HG02763 (cell line): Measurements from ENCODE around the gene PLA2G12B.
"Not testable (repeated sequence)": the region's sequence is repeated elsewhere in the genome, so short reads cannot be mapped to it uniquely, and the experiment has no call there.

Source experiments
- ATAC-seq: cut with Tn5 transposase; IDR thresholded peaks from one replicate; pipeline ENCODE4 v1.9.1; 2021; ENCODE audit warnings: mild to moderate bottlenecking, moderate library complexity; ENCODE audit not compliant: unreplicated experiment

The PLA2G12B gene

GRCh38 chr10:72954596-72955554, at the start of gene PLA2G12B:
Gene PLA2G12B, minus strand, starts transcription at chr10:72954806. Its CDS starts 121 bp downstream, at chr10:72954685.
- no peak for ATAC-seq

GRCh38 chr10:73003822-73004221, 49.2 kb upstream of the PLA2G12B start:
- no peak for ATAC-seq

- no peak for ATAC-seq
Observed at GRCh38 chr10:73000973-73001372, 46.4 kb upstream of the PLA2G12B start.

GRCh38 chr10:72997099-72997498, 42.5 kb upstream of the PLA2G12B start:
- ATAC-seq = no peak

- ATAC-seq = not testable (repeated sequence)
Observed at GRCh38 chr10:72995459-72995858, 40.9 kb upstream of the PLA2G12B start.

GRCh38 chr10:72989771-72990170, 35.2 kb upstream of the PLA2G12B start:
- not testable (repeated sequence) for ATAC-seq

GRCh38 chr10:72984618-72985017, 30.0 kb upstream of the PLA2G12B start:
- not testable (repeated sequence) for ATAC-seq

GRCh38 chr10:72981882-72982529, 27.4 kb upstream of the PLA2G12B start:
- ATAC-seq = no peak

- no peak for ATAC-seq
Observed at GRCh38 chr10:72981028-72981881, 26.6 kb upstream of the PLA2G12B start.

GRCh38 chr10:72980348-72980747, 25.7 kb upstream of the PLA2G12B start:
- ATAC-seq = no peak

GRCh38 chr10:72979709-72980108, 25.1 kb upstream of the PLA2G12B start:
- ATAC-seq = no peak

GRCh38 chr10:72976886-72977285, 22.3 kb upstream of the PLA2G12B start:
- ATAC-seq = no peak

- no peak for ATAC-seq
Observed at GRCh38 chr10:72956001-72956400, 1.4 kb upstream of the PLA2G12B start.

- no peak for ATAC-seq
Observed at GRCh38 chr10:72954230-72954595, 393 bp downstream of the PLA2G12B start.

- no peak for ATAC-seq
Observed at GRCh38 chr10:72953687-72954086, 919 bp downstream of the PLA2G12B start.

GRCh38 chr10:72952642-72953158, 1.9 kb downstream of the PLA2G12B start:
- no peak for ATAC-seq

GRCh38 chr10:72952189-72952588, 2.4 kb downstream of the PLA2G12B start:
- ATAC-seq = no peak

- ATAC-seq = no peak
Observed at GRCh38 chr10:72951760-72952159, 2.8 kb downstream of the PLA2G12B start.

GRCh38 chr10:72948762-72949161, 5.8 kb downstream of the PLA2G12B start:
- no peak for ATAC-seq

GRCh38 chr10:72946963-72947362, 7.6 kb downstream of the PLA2G12B start:
- ATAC-seq = no peak
